HG03045 (cell line): ENCODE results near the gene ZCCHC8.

Source experiments
- ATAC-seq: cut with Tn5 transposase; IDR thresholded peaks from one replicate; pipeline ENCODE4 v1.9.1; 2021; ENCODE audit warnings: mild to moderate bottlenecking, moderate library complexity; ENCODE audit not compliant: unreplicated experiment

ZCCHC8 gene

GRCh38 chr12:122500685-122501488 lies at the start of gene ZCCHC8:
Gene ZCCHC8 (minus strand): TSS chr12:122500932. CDS start chr12:122500840, 92 bp downstream.
- peak; percentile 91 for ATAC-seq

GRCh38 chr12:122547330-122547729 lies 46.6 kb upstream of the ZCCHC8 start:
- ATAC-seq, result no peak

GRCh38 chr12:122545855-122546254 lies 45.1 kb upstream of the ZCCHC8 start:
- no peak for ATAC-seq

GRCh38 chr12:122544537-122544936 lies 43.8 kb upstream of the ZCCHC8 start:
- no peak for ATAC-seq

GRCh38 chr12:122538496-122538895 lies 37.8 kb upstream of the ZCCHC8 start:
- no peak for ATAC-seq

- ATAC-seq, result no peak
These were observed 36.3 kb upstream of the ZCCHC8 start for GRCh38 chr12:122537021-122537420.

- no peak for ATAC-seq
These were observed 33.1 kb upstream of the ZCCHC8 start for GRCh38 chr12:122533856-122534255.

- ATAC-seq, result no peak
These were observed 28.3 kb upstream of the ZCCHC8 start for GRCh38 chr12:122528992-122529391.

GRCh38 chr12:122528582-122528981 lies 27.9 kb upstream of the ZCCHC8 start:
- no peak for ATAC-seq

- no peak for ATAC-seq
These were observed 26.8 kb upstream of the ZCCHC8 start for GRCh38 chr12:122527478-122527944.

- ATAC-seq, result peak; percentile 92
These were observed 26.1 kb upstream of the ZCCHC8 start, which contains the start of the genes KNTC1 and RSRC2 for GRCh38 chr12:122526683-122527477. Gene KNTC1 (plus strand): TSS chr12:122527249. CDS start chr12:122530064, 2,815 bp downstream. Gene RSRC2 (minus strand): TSS chr12:122526936. CDS start chr12:122526853, 83 bp downstream.

GRCh38 chr12:122523846-122524718 lies 23.4 kb upstream of the ZCCHC8 start:
- no peak for ATAC-seq

GRCh38 chr12:122523280-122523679 lies 22.5 kb upstream of the ZCCHC8 start:
- no peak for ATAC-seq

GRCh38 chr12:122520676-122521075 lies 19.9 kb upstream of the ZCCHC8 start:
- no peak for ATAC-seq

- no peak for ATAC-seq
These were observed 18.7 kb upstream of the ZCCHC8 start for GRCh38 chr12:122519418-122519817.

GRCh38 chr12:122518908-122519307 lies 18.2 kb upstream of the ZCCHC8 start:
- no peak for ATAC-seq

- no peak for ATAC-seq
These were observed 17.1 kb upstream of the ZCCHC8 start for GRCh38 chr12:122517877-122518276.

GRCh38 chr12:122516544-122517361 lies 16.0 kb upstream of the ZCCHC8 start:
- ATAC-seq, result no peak

GRCh38 chr12:122515275-122515674 lies 14.5 kb upstream of the ZCCHC8 start:
- ATAC-seq, result no peak

GRCh38 chr12:122513660-122514059 lies 12.9 kb upstream of the ZCCHC8 start:
- no peak for ATAC-seq
